GM12872 (cell line): Measurements from ENCODE around the gene OCA2.

ENCODE experiments used
- TF ChIP-seq, protein P1 (sequence below): IDR thresholded peaks from 3 replicates; pipeline ENCODE4 v1.5.1; 2011; ENCODE audit warnings: low read depth, mild to moderate bottlenecking, low read length, moderate library complexity; ENCODE audit not compliant: insufficient read depth

The OCA2 gene

GRCh38 chr15:28130651-28131050 lies 31.5 kb upstream of the OCA2 start:
- TF ChIP-seq, protein P1, sequence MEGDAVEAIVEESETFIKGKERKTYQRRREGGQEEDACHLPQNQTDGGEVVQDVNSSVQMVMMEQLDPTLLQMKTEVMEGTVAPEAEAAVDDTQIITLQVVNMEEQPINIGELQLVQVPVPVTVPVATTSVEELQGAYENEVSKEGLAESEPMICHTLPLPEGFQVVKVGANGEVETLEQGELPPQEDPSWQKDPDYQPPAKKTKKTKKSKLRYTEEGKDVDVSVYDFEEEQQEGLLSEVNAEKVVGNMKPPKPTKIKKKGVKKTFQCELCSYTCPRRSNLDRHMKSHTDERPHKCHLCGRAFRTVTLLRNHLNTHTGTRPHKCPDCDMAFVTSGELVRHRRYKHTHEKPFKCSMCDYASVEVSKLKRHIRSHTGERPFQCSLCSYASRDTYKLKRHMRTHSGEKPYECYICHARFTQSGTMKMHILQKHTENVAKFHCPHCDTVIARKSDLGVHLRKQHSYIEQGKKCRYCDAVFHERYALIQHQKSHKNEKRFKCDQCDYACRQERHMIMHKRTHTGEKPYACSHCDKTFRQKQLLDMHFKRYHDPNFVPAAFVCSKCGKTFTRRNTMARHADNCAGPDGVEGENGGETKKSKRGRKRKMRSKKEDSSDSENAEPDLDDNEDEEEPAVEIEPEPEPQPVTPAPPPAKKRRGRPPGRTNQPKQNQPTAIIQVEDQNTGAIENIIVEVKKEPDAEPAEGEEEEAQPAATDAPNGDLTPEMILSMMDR = no peak

DNA sequence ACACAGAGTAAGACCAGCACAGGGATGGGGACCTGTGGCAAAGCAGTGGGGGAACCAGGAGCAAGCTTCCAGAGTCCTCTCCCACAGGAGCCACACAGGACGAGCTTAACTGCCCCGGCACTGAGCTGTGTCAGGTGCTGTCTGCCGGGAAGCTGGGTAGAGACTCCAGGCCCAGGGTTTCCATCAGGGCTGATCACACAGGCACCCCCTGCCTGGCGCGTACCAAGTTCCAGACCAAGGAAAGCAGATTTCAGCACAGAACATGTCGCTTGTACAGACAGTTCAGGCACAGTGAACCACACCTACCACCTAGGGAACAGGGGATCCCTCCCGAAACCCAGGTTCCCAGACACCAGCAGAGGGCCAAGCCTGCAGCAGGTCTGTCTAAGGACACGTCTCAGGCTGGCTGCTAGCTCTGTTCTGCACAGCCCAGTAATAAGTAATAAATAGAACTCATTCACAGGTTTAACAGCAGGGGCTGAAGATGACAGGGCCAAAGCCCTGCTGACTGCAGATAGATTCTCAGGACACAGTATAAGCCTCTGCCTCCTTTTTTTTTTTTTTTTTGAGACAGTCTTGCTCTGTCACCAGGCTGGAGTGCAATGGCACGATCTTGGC lies 30.2 kb upstream of the OCA2 start:
- TF ChIP-seq, protein P1 = no peak

DNA sequence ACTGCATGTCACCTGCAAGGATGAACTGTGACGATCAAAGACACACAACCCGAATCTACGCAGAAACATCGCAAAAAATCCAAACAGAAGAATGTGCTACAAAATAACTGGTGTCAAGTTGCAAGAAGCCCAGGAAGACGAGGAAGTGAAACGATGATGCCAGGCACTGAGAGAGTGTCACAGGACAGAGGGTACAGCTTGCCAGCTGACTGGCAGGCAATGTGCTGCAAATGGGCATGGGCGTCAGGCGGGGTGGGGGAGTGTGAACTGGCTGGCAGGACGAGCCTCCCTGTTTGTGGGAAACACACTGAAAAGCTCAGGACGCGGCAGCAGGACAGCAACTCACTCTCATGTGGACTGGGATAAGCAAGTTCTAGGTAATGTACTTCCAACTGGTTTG lies 28.9 kb upstream of the OCA2 start:
- TF ChIP-seq, protein P1 = no peak

- TF ChIP-seq, protein P1 = no peak
Observed at GRCh38 chr15:28127036-28127435, 27.9 kb upstream of the OCA2 start.

GRCh38 chr15:28125673-28126651 lies 26.8 kb upstream of the OCA2 start:
- TF ChIP-seq, protein P1 = peak; percentile 67

DNA sequence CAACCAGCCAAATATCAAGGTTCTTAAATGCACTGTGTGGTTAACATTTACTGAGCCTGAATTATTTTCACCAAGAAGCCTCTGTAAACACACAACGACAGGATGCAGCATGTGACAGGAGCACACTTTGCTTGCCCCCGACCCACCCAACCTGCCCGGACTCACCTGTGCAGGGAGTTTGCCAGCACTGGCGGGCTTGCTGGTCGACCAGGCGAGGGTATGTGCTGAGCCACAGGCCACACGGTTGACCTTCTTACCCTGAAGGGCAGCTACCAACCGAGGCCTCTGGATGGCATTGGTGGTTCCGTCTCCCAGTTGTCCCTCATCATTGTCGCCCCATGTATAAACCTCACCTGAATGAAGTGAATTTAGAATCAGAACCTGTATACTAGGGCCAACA lies 25.7 kb upstream of the OCA2 start:
- TF ChIP-seq, protein P1 = no peak

DNA sequence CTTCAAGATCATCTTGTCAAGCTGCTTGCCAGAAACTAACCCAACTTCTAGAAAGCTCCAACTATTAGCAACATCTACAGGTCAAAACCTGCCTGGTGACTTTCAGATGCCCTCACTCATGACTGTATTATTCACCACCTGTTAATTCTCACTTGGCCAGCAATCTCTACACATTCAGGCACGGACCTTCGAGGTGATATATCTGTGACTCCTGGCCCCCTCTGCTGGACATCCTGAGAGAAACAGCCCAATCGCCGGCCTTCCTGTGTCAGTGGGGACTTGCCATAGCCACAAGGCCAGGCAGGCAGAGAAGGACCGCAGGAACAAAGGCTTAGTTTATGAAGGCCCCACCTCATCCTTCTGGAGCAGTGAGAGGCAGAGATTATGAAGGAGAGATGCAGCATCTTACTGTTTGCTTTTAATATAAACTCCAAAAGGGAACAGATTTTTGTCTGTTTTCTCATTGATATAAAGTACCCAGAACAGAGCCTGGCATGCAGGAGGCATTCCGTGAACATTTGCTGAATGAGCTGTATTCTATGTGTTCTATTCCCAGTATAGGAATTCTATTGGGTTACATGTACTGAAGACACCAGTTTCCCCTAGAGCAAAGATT lies 24.4 kb upstream of the OCA2 start:
- TF ChIP-seq, protein P1 = peak; percentile 71
